Measurements from ENCODE around the gene TTLL10.
"Not testable (repeated sequence)": the region's sequence is repeated elsewhere in the genome, so short reads cannot be mapped to it uniquely, and the experiment has no call there.

TTLL10 gene

DNA sequence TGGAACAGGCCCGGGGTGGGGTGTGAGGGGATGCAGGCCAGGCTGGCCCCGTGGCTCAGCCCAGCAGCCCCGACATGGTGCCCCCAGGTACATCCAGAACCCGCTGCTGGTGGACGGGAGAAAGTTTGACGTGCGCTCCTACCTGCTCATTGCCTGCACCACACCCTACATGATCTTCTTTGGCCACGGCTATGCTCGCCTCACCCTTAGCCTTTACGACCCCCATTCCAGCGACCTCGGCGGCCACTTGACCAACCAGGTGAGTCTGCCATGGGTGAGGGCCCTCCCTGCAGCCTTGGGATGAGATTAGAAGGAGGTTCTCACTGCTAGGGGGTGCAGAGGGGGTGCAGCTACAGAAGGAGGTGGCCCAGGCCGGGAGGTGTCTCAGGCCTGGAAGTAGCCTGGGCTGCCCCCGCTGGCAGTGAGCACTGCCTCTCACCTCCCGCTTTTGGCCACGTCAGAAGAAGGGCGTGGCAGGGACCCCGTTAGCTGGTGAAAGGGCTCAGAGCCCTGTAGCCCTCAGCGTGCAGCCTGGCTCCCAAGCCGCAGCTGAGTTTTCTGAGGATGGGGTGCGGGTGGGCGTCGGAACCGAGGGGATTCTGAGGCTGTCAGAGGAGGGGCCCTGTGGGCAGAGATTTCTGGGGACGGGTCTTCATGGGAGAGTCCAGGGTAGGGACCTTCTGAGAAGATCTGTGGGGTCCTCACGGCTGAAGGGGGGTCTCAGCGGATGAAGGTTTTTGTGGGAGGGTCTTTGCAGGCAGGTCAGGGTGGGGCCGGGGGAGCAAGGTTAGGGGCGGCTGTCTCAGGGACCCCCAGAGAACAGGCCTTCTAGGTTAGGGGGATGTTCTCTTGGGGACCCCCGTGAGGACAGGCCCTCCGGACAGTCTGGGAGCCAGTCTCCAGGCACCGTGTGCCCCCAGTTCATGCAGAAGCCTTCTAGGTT, 10.4 kb downstream of the TTLL10 start:
- no peak overlapping the region for H3K4me3 ChIP-seq (replicated peaks in 1 of 2; ENCODE audit: low read depth in 2 of 2, low read length in 2 of 2)
- TF ChIP-seq, protein P1, sequence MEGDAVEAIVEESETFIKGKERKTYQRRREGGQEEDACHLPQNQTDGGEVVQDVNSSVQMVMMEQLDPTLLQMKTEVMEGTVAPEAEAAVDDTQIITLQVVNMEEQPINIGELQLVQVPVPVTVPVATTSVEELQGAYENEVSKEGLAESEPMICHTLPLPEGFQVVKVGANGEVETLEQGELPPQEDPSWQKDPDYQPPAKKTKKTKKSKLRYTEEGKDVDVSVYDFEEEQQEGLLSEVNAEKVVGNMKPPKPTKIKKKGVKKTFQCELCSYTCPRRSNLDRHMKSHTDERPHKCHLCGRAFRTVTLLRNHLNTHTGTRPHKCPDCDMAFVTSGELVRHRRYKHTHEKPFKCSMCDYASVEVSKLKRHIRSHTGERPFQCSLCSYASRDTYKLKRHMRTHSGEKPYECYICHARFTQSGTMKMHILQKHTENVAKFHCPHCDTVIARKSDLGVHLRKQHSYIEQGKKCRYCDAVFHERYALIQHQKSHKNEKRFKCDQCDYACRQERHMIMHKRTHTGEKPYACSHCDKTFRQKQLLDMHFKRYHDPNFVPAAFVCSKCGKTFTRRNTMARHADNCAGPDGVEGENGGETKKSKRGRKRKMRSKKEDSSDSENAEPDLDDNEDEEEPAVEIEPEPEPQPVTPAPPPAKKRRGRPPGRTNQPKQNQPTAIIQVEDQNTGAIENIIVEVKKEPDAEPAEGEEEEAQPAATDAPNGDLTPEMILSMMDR (IDR thresholded peaks at IDR 0.05; ENCODE audit: low read depth, low read length) = no peak
- no peak for DNase-seq (ENCODE audit: low read depth in 2 of 2)

DNA sequence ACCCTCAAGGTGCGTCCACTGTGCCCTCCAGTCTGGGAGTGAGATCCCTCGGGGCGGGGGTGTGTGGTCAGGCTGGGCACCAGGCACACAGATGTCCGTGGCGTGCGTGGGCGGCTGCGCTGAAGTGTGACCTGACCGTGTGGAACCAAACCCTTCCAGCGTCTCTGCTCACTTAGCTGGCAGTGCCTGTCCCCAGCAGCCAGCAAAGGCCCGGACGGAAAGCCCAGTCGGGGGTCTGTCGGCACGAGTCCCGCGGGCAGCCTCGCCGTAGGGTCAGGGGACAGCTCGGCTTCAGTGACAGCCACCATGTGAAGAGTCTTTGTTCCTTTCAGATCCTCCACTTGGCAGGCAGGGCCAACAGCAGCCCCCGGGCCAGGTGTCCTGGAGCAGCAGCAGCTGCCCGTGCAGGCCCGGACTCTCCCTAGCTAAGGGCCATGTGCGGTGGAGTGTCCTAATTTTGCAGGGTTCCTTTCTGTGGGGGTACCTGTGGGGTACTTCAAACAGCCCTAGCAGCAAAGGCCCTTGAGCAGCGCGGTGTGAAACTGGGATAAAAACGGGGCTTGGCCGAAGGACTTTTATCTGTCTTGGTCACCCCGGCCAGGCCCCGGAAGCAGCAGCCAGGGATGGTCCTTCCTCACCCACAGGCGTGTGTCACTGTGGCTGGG, 11.6 kb downstream of the TTLL10 start:
- TF ChIP-seq, protein P1 (IDR thresholded peaks at IDR 0.05; ENCODE audit: low read depth, low read length) = no peak
- H3K4me3 ChIP-seq (replicated peaks in 1 of 2; ENCODE audit: low read depth in 2 of 2, low read length in 2 of 2) = no peak overlapping the region
- DNase-seq (ENCODE audit: low read depth in 2 of 2) = no peak

DNA sequence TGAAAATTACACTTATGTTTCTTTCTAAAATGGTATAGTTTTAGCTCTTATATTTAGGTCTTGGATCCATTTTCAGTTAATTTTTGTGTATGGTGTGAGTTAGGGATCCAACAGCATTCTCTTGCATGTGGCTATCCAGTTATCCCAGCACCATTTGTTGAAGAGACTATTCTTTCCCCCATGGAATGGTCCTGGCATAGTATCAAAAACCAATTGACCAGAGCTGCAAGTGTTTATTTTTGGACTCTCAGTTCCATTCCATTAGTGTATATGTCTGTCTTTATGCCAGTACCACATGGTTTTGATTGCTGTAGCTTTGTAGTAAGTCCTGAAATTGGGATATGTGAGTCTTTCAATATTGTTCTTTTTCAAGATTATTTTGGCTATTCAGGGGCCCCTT, 14.3 kb downstream of the TTLL10 start:
- TF ChIP-seq, protein P1 (IDR thresholded peaks at IDR 0.05; ENCODE audit: low read depth, low read length) = no peak
- H3K4me3 ChIP-seq (replicated peaks in 1 of 2; ENCODE audit: low read depth in 2 of 2, low read length in 2 of 2) = no peak overlapping the region
- peak in 1 of 2 donors; percentile 12 for DNase-seq (ENCODE audit: low read depth in 2 of 2)

DNA sequence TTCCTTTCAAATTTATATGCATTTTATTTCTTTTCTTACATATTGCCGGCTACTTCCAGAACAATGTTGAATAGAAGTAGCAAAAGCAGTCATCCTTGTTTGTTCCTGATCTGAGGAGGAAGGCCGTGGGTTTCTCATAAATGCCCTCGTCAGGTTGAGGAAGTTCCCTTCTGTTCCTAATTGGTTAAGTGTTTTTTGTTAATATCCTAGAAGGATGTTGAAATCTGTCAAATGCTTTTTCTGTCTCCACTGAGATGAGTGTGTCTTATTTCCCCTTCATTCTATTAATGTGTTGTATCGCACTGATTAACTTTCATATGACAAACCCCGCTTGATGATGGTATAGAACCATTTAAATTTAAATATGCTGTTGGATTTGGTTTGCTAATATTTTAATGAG, 15.4 kb downstream of the TTLL10 start:
- TF ChIP-seq, protein P1 (IDR thresholded peaks at IDR 0.05; ENCODE audit: low read depth, low read length) = no peak
- H3K4me3 ChIP-seq (replicated peaks in 1 of 2; ENCODE audit: low read depth in 2 of 2, low read length in 2 of 2) = no peak overlapping the region
- no peak for DNase-seq (ENCODE audit: low read depth in 2 of 2)

DNA sequence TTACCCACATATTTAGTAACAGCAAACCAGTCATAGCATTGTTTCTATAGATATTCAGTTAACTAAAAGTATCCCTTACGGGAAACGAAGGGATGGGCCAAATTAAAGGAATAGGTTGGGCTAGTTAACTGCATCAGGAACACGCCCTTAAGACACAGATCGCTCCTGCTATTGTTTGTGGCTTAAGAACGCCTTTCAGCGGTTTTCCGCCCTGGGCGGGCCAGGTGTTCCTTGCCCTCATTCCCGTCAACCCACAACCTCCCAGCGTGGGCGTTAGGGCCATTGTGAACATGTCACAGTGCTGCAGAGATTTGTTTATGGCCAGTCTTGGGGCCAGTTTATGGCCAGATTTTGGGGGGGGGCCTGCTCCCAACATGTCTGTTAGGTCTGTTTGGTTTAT, 18.1 kb downstream of the TTLL10 start:
- DNase-seq (ENCODE audit: low read depth in 2 of 2) = no peak
- H3K4me3 ChIP-seq (replicated peaks in 1 of 2; ENCODE audit: low read depth in 2 of 2, low read length in 2 of 2) = no peak overlapping the region
- TF ChIP-seq, protein P1 (IDR thresholded peaks at IDR 0.05; ENCODE audit: low read depth, low read length) = no peak

DNA sequence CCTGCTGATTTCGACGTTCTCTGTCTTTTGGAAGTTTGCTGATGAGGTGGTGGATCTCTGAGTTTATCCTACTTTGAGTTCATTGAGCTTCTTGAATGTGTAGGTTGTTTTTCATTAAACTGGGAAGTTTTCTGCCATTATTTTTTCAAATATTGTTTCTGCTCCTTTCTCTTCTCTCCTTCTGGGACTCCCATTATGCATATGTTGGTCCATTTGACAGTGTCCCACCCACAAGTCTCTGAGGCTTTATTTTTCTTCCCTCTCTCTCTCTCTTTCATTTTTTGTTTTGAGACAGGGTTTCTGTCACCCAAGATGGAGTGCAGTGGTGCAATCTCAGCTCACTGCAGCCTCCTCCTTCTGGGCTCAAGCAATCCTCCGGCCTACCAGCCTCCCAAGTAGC, 21.0 kb downstream of the TTLL10 start:
- no peak overlapping the region for H3K4me3 ChIP-seq (replicated peaks in 1 of 2; ENCODE audit: low read depth in 2 of 2, low read length in 2 of 2)
- DNase-seq (ENCODE audit: low read depth in 2 of 2) = no peak
- TF ChIP-seq, protein P1 (IDR thresholded peaks at IDR 0.05; ENCODE audit: low read depth, low read length) = no peak

DNA sequence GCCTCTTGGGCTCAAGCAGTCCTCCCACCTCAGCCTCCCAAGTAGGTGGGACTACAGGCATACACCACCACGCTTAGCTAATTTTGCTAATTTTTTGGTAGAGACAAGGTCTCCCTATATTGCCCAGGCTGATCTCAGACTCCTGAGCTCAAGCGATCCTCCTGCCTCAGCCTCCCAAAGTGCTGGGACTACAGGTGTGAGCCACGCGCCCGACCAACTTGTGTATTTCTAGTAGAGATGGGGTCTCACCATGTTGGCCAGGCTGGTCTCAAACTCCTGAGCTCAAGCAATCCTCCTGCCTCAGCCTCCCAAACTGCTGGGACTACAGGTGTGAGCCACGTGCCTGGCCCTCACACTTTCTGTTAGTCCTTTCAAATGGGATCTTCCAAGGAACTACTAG, 22.0 kb downstream of the TTLL10 start:
- H3K4me3 ChIP-seq (replicated peaks in 1 of 2; ENCODE audit: low read depth in 2 of 2, low read length in 2 of 2); DNase-seq (ENCODE audit: low read depth in 2 of 2): not testable (repeated sequence)
